Measurements from ENCODE around the gene TMEM14B. TPM values are rescaled to one million over a fixed set of nuclear protein-coding genes. Genes with fewer than 3 reads are reported as not detected.
A peak's percentile ranks its signal among the peaks of the same experiment; 100 is the strongest.

Gene TMEM14B
- total and polyA plus RNA-seq, 12 donors: 74.3 to 210 (median 123) TPM

GRCh38 chr6:10722570-10722819, 25.1 kb upstream of the TMEM14B start:
- no peak for TF ChIP-seq CTCF (IDR thresholded peaks at IDR 0.05)
- H3K36me3 ChIP-seq (replicated peaks in 1 of 2): peaks cover 0 to 9% of the 10 kb centered on the region in 2 donors
- intact Hi-C loops (cut with DNase I): no loop called here
- WGBS, 4 donors: 0 to 3% (median 0%) methylated on average over 6 of the region's 6 CpGs
- H3K4me1 ChIP-seq (replicated peaks in 1 of 2): peaks cover 19 to 33% of the 10 kb centered on the region in 2 donors
- H3K4me3 ChIP-seq: peak overlapping the region in 2 of 4 donors; percentile 63 to 85
- H3K27me3 ChIP-seq: no peaks in the 10 kb centered on the region
- no peak for DNase-seq
- H3K27ac ChIP-seq: peak overlapping the region; percentile 74 to 94 (median 90)
- no peaks in the 10 kb centered on the region for H3K9me3 ChIP-seq (replicated peaks in 1 of 3)

GRCh38 chr6:10722820-10723566, 24.6 kb upstream of the TMEM14B start, which contains the start of gene TMEM14C:
Gene TMEM14C, plus strand, starts transcription at chr6:10723070. Its CDS starts 1,544 bp downstream, at chr6:10724614.
- peaks cover 19 to 33% of the 10 kb centered on the region in 2 donors for H3K4me1 ChIP-seq (replicated peaks in 1 of 2)
- no peaks in the 10 kb centered on the region for H3K27me3 ChIP-seq
- H3K27ac ChIP-seq: peak within 1 kb of the TSS; percentile 79 to 94 (median 90)
- H3K36me3 ChIP-seq (replicated peaks in 1 of 2): peaks cover 0 to 9% of the 10 kb centered on the region in 2 donors
- 0 to 1% (median 0%) methylated on average over 37 to 55 of the region's 55 CpGs for WGBS, 4 donors
- H3K4me3 ChIP-seq: peak within 1 kb of the TSS; percentile 48 to 85 (median 72)
- H3K9me3 ChIP-seq (replicated peaks in 1 of 3): no peaks in the 10 kb centered on the region
- TF ChIP-seq POLR2A (IDR thresholded peaks at IDR 0.05) (peak; percentile 86 to 98), CTCF (IDR thresholded peaks at IDR 0.05) (no peak)
- peak; percentile 99 to 100 (median 99) for DNase-seq
- intact Hi-C loops (cut with DNase I): no loop called here

- DNase-seq: peak in 5 of 7 donors; percentile 24 to 55 (median 33)
- Histone ChIP-seq H3K4me3 (peak overlapping the region in 2 of 4 donors; percentile 63 to 85), H3K27me3 (no peaks in the 10 kb centered on the region), H3K9me3 (replicated peaks in 1 of 3) (no peaks in the 10 kb centered on the region), H3K4me1 (replicated peaks in 1 of 2) (peaks cover 19 to 33% of the 10 kb centered on the region in 2 donors), H3K27ac (peak overlapping the region; percentile 79 to 94 (median 90)), H3K36me3 (replicated peaks in 1 of 2) (peaks cover 0 to 9% of the 10 kb centered on the region in 2 donors)
- TF ChIP-seq POLR2A (IDR thresholded peaks at IDR 0.05) (no peak), CTCF (IDR thresholded peaks at IDR 0.05) (no peak)
- intact Hi-C loops (cut with DNase I): no loop called here
- WGBS, 4 donors: 20 to 38% (median 24%) methylated on average over 7 of the region's 7 CpGs
These were observed 24.1 kb upstream of the TMEM14B start for GRCh38 chr6:10723567-10723881.

- WGBS, 4 donors: 39 to 64% (median 52%) methylated on average over 4 to 6 of the region's 6 CpGs
- no peaks in the 10 kb centered on the region for H3K9me3 ChIP-seq (replicated peaks in 1 of 3)
- H3K27me3 ChIP-seq: no peaks in the 10 kb centered on the region
- intact Hi-C loops (cut with DNase I): no loop called here
- H3K27ac ChIP-seq: no peak overlapping the region
- peaks cover 19 to 35% of the 10 kb centered on the region in 2 donors for H3K4me1 ChIP-seq (replicated peaks in 1 of 2)
- peaks cover 0 to 15% of the 10 kb centered on the region in 2 donors for H3K36me3 ChIP-seq (replicated peaks in 1 of 2)
- DNase-seq: peak in 1 of 7 donors; percentile 44
- H3K4me3 ChIP-seq: no peak overlapping the region
- TF ChIP-seq POLR2A (IDR thresholded peaks at IDR 0.05) (no peak), CTCF (IDR thresholded peaks at IDR 0.05) (no peak)
These were observed 22.6 kb upstream of the TMEM14B start for GRCh38 chr6:10725044-10725443.
